Mesenchymal stem cell (in vitro differentiated cells and primary cell): ENCODE results near the gene TUBGCP3.

Source experiments
- DNase-seq: peaks from one replicate; pipeline ENCODE4 v3.0.0-alpha.2; 2013
- H2AFZ ChIP-seq: one replicate; pipeline ENCODE4 v1.6.1; 2013; ENCODE audit warnings: low read depth, mild to moderate bottlenecking, control low read depth, inconsistent platforms, low read length, moderate library complexity
- H2AK5ac ChIP-seq: 2 replicates; pipeline ENCODE4 v1.6.1; 2013; ENCODE audit warnings: low read length, moderate library complexity, mild to moderate bottlenecking, inconsistent platforms; ENCODE audit not compliant: severe bottlenecking
- H2BK120ac ChIP-seq: one replicate; pipeline ENCODE4 v1.6.1; 2013; ENCODE audit warnings: low read depth, mild to moderate bottlenecking, inconsistent platforms, low read length, moderate library complexity
- H2BK12ac ChIP-seq, 2 experiments: one replicate each; pipeline ENCODE4 v1.6.1; 2013; ENCODE audit warnings: inconsistent platforms in 2 of 2, low read length in 2 of 2, mild to moderate bottlenecking in 2 of 2, moderate library complexity in 2 of 2, control low read depth in 1 of 2
- H2BK15ac ChIP-seq: one replicate; pipeline ENCODE4 v1.6.1; 2013; ENCODE audit warnings: mild to moderate bottlenecking, low read depth, inconsistent platforms; ENCODE audit not compliant: poor library complexity, severe bottlenecking
- H2BK5ac ChIP-seq: 2 replicates; pipeline ENCODE4 v1.6.1; 2013; ENCODE audit warnings: low read depth, mild to moderate bottlenecking, low read length, control low read depth, inconsistent platforms; ENCODE audit not compliant: poor library complexity, severe bottlenecking
- H3K14ac ChIP-seq, 2 experiments: one replicate each; pipeline ENCODE4 v1.6.1; 2013; ENCODE audit warnings: inconsistent platforms in 2 of 2, low read length in 2 of 2, control low read depth in 1 of 2, mild to moderate bottlenecking in 1 of 2, moderate library complexity in 1 of 2
- H3K18ac ChIP-seq, 2 experiments: one replicate each; pipeline ENCODE4 v1.6.1; 2013; ENCODE audit warnings: inconsistent platforms in 2 of 2, low read length in 2 of 2, control low read depth in 1 of 2, low read depth in 1 of 2, mild to moderate bottlenecking in 1 of 2
- H3K23ac ChIP-seq, 2 experiments: one replicate each; pipeline ENCODE4 v1.6.1; 2013; ENCODE audit warnings: inconsistent platforms in 2 of 2, low read length in 2 of 2, mild to moderate bottlenecking in 2 of 2, moderate library complexity in 2 of 2, control low read depth in 1 of 2
- H3K27ac ChIP-seq: 2 replicates; pipeline ENCODE4 v1.5.1; 2013; ENCODE audit warnings: mild to moderate bottlenecking, moderate library complexity, low read length, control low read depth, inconsistent platforms; ENCODE audit not compliant: poor library complexity, severe bottlenecking
- H3K27me3 ChIP-seq, 2 experiments: 2 replicates each; pipeline versions ENCODE4 v1.6.1 to v1.7.0; 2013; ENCODE audit warnings: low read length in 2 of 2, mild to moderate bottlenecking in 2 of 2, moderate library complexity in 2 of 2, control low read depth in 1 of 2, inconsistent platforms in 1 of 2; ENCODE audit not compliant: control insufficient read depth in 1 of 2, insufficient read depth in 1 of 2
- H3K36me3 ChIP-seq, 2 experiments: 2 replicates each; pipeline versions ENCODE4 v1.6.1 to v1.7.0; 2013; ENCODE audit warnings: low read length in 2 of 2, control low read depth in 1 of 2, inconsistent platforms in 1 of 2, low read depth in 1 of 2, mild to moderate bottlenecking in 1 of 2; ENCODE audit not compliant: insufficient read depth in 2 of 2, control insufficient read depth in 1 of 2
- H3K4ac ChIP-seq, 2 experiments: one replicate each; pipeline ENCODE4 v1.6.1; 2013; ENCODE audit warnings: inconsistent platforms in 2 of 2, low read length in 2 of 2, mild to moderate bottlenecking in 2 of 2, moderate library complexity in 2 of 2, control low read depth in 1 of 2, low read depth in 1 of 2
- H3K4me1 ChIP-seq: 2 replicates; pipeline ENCODE4 v1.6.1; 2013; ENCODE audit warnings: low read depth, low read length, control low read depth; ENCODE audit not compliant: control insufficient read depth, insufficient read depth
- H3K4me2 ChIP-seq: 2 replicates; pipeline ENCODE4 v1.6.1; 2013; ENCODE audit warnings: low read length, mild to moderate bottlenecking, inconsistent platforms; ENCODE audit not compliant: poor library complexity, severe bottlenecking
- H3K4me3 ChIP-seq, 2 experiments: 2 replicates each; pipeline versions ENCODE4 v1.5.1 to v1.7.0; 2013; ENCODE audit warnings: low read length in 2 of 2, mild to moderate bottlenecking in 2 of 2, control low read depth in 1 of 2, low read depth in 1 of 2; ENCODE audit not compliant: insufficient read depth in 1 of 2
- H3K79me1 ChIP-seq: replicated peaks from 2 replicates; pipeline ENCODE4 v1.6.1; 2013; ENCODE audit warnings: mild to moderate bottlenecking, control low read depth, low read length, inconsistent platforms; ENCODE audit not compliant: poor library complexity, severe bottlenecking
- H3K9ac ChIP-seq: 2 replicates; pipeline ENCODE4 v1.7.0; 2013; ENCODE audit warnings: mild to moderate bottlenecking, low read length, moderate library complexity
- H3K9me3 ChIP-seq: 2 replicates; pipeline ENCODE4 v1.7.0; 2013; ENCODE audit warnings: mild to moderate bottlenecking, low read length; ENCODE audit not compliant: control insufficient read depth
- H4K8ac ChIP-seq: one replicate; pipeline ENCODE4 v1.6.1; 2013; ENCODE audit warnings: inconsistent platforms, mild to moderate bottlenecking, low read length, moderate library complexity
- H4K91ac ChIP-seq: one replicate; pipeline ENCODE4 v1.6.1; 2013; ENCODE audit warnings: mild to moderate bottlenecking, low read length, inconsistent platforms
- WGBS: methylation state at CpG from one replicate; pipeline ENCODE4 v1.1.7; 2013; ENCODE audit warnings: mixed read lengths; 5-methylcytosine and 5-hydroxymethylcytosine counted together

Gene TUBGCP3

GRCh38 chr13:112453874-112454647 lies 133.9 kb downstream of the TUBGCP3 start:
- Histone ChIP-seq H3K9me3 (no peaks in the 10 kb centered on the region), H4K91ac (no peak overlapping the region), H4K8ac (no peak overlapping the region), H2BK15ac (no peak overlapping the region), H3K4ac (no peak overlapping the region), H3K9ac (no peak overlapping the region), H3K18ac (no peak overlapping the region), H3K36me3 (no peaks in the 10 kb centered on the region), H2AK5ac (no peak overlapping the region), H3K79me1 (no peaks in the 10 kb centered on the region), H3K4me2 (no peak overlapping the region), H3K23ac (no peak overlapping the region), H3K14ac (no peak overlapping the region), H2BK5ac (no peak overlapping the region), H2BK120ac (no peak overlapping the region), H3K27ac (no peak overlapping the region), H2AFZ (no peak overlapping the region), H3K4me3 (peak overlapping the region in 1 of 2 experiments; percentile 19), H2BK12ac (no peak overlapping the region), H3K4me1 (no peaks in the 10 kb centered on the region), H3K27me3 (peaks cover 0 to 13% of the 10 kb centered on the region in 2 experiments)
- no peak for DNase-seq
- WGBS: 83% methylated on average over 23 of the region's 30 CpGs

GRCh38 chr13:112453207-112453829 lies 134.6 kb downstream of the TUBGCP3 start:
- no peak overlapping the region for H4K8ac ChIP-seq
- no peak overlapping the region for H2BK12ac ChIP-seq
- no peaks in the 10 kb centered on the region for H3K79me1 ChIP-seq
- no peak for DNase-seq
- no peaks in the 10 kb centered on the region for H3K36me3 ChIP-seq
- H4K91ac ChIP-seq: no peak overlapping the region
- no peak overlapping the region for H3K4me2 ChIP-seq
- no peak overlapping the region for H3K4me3 ChIP-seq
- no peak overlapping the region for H2BK15ac ChIP-seq
- no peak overlapping the region for H2AFZ ChIP-seq
- no peaks in the 10 kb centered on the region for H3K9me3 ChIP-seq
- no peak overlapping the region for H2BK5ac ChIP-seq
- no peak overlapping the region for H3K4ac ChIP-seq
- H2BK120ac ChIP-seq: no peak overlapping the region
- peaks cover 0 to 18% of the 10 kb centered on the region in 2 experiments for H3K27me3 ChIP-seq
- H3K4me1 ChIP-seq: no peaks in the 10 kb centered on the region
- H3K27ac ChIP-seq: no peak overlapping the region
- H3K9ac ChIP-seq: no peak overlapping the region
- no peak overlapping the region for H3K14ac ChIP-seq
- WGBS: 92% methylated on average over 32 of the region's 32 CpGs
- H2AK5ac ChIP-seq: no peak overlapping the region
- no peak overlapping the region for H3K23ac ChIP-seq
- no peak overlapping the region for H3K18ac ChIP-seq

GRCh38 chr13:112452380-112453206 lies 135.4 kb downstream of the TUBGCP3 start:
- Histone ChIP-seq H3K79me1 (no peaks in the 10 kb centered on the region), H3K4me2 (no peak overlapping the region), H3K23ac (no peak overlapping the region), H3K9me3 (no peaks in the 10 kb centered on the region), H3K14ac (no peak overlapping the region), H3K36me3 (no peaks in the 10 kb centered on the region), H2BK12ac (no peak overlapping the region), H2BK15ac (no peak overlapping the region), H3K27ac (no peak overlapping the region), H3K4ac (no peak overlapping the region), H3K18ac (no peak overlapping the region), H3K9ac (no peak overlapping the region), H2BK5ac (no peak overlapping the region), H4K8ac (no peak overlapping the region), H2BK120ac (no peak overlapping the region), H4K91ac (no peak overlapping the region), H3K4me1 (no peaks in the 10 kb centered on the region), H2AK5ac (no peak overlapping the region), H3K27me3 (peaks cover 0 to 21% of the 10 kb centered on the region in 2 experiments), H2AFZ (no peak overlapping the region), H3K4me3 (no peak overlapping the region)
- no peak for DNase-seq
- WGBS: 84% methylated on average over 36 of the region's 36 CpGs
